Colonic mucosa (tissue), 4 donors: ENCODE data around the gene TRIM22. TPM values are rescaled to one million over a fixed set of nuclear protein-coding genes. Genes with fewer than 3 reads are reported as not detected.
"Not testable (repeated sequence)": the region's sequence is repeated elsewhere in the genome, so short reads cannot be mapped to it uniquely, and the experiment has no call there.

Experiments
- DNase-seq: peaks from one replicate; pipeline ENCODE4 v3.0.0-alpha.2; 2020
- H3K27ac ChIP-seq: fragments of 200-600 bp; one replicate; pipeline ENCODE4 v1.8.0; 2021
- H3K27me3 ChIP-seq: fragments of 200-600 bp; one replicate; pipeline ENCODE4 v1.8.0; 2021
- H3K36me3 ChIP-seq: fragments of 200-600 bp; one replicate; pipeline ENCODE4 v1.8.0; 2021
- H3K4me1 ChIP-seq: fragments of 200-600 bp; one replicate; pipeline ENCODE4 v1.8.0; 2021; ENCODE audit warnings: mild to moderate bottlenecking
- H3K4me3 ChIP-seq: fragments of 200-600 bp; one replicate; pipeline ENCODE4 v1.8.0; 2021
- H3K9ac ChIP-seq, 2 donors: one replicate each; pipeline ENCODE4 v1.7.0; 2013; ENCODE audit warnings: control low read depth in 2 of 2, low read depth in 2 of 2, low read length in 2 of 2
- H3K9me3 ChIP-seq: fragments of 200-600 bp; one replicate; pipeline ENCODE4 v1.8.0; 2021
- CTCF ChIP-seq: fragments of 200-600 bp; IDR thresholded peaks from one replicate; pipeline ENCODE4 v1.8.0; 2022; ENCODE audit warnings: antibody characterized with exemption, mild to moderate bottlenecking
- intact Hi-C: fragments of 100-400 bp; cut with DNase I; formaldehyde crosslinking; loops from one replicate; pipeline ENCODE4 v1.14.1; 2022
- total RNA-seq, 2 donors: library from RNA; stranded (reverse); fragmentation: NEBNext Ultra II Directional in 1 of 2; extraction: Animal tissue kit (Norgen Biotek cat#: 25700) in 1 of 2; gene quantifications; one replicate each; pipeline ENCODE4 v1.2.1, GENCODE V29; 2021
- donor health status: healthy.
- donor health status: DM: no; HTN: no; CAD: no.
- donor health status: DM: no; HTN: no; CAD: no.

Gene TRIM22
- total RNA-seq, 2 donors from 2014 or later, result 16.6 to 17.7 TPM

DNA sequence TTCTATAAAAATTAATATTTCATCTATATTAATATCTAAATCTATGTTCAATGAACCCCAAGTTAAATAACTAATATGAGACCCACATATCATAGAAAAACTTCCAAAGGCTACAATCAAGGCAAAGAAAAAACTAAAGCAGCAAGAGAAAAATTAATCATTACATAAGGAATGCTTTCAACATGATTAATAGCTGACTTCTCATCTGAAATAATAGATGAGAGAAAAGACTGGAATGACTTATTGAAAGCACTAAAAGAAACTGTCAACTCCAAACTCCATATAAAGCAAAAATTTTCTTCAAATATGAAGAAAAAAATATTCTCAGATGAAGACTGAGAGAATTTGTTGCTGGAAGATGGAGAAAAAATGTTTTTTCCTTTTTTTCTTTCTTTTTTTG, 17.8 kb upstream of the TRIM22 start:
- Histone ChIP-seq H3K27ac (no peak overlapping the region), H3K4me1 (no peaks in the 10 kb centered on the region), H3K27me3 (no peaks in the 10 kb centered on the region), H3K36me3 (no peaks in the 10 kb centered on the region), H3K4me3 (no peak overlapping the region), H3K9me3 (no peaks in the 10 kb centered on the region), H3K9ac (no peak overlapping the region)
- DNase-seq, result no peak
- no peak for TF ChIP-seq CTCF
- intact Hi-C loops, result no loop called here

DNA sequence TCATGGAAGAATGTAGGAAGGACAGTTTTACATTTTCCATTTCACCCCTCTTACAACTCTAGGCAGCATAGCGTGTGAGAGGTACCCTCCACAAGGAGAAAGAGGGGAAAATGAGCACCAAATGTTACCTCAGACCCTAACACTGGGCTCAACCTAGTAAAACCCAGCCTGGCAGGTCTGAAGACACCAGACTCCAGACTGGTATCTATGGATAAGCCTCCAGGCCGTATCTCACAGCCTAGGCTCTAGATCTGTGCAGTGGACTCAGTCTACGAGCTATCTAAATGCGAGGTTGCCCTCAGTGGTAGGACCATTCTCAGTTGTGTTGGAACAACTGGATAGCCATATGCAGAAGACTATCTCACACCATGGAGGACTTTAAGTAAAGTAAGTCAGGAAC, 15.2 kb upstream of the TRIM22 start:
- intact Hi-C loops, result no loop called here
- Histone ChIP-seq H3K4me1 (no peaks in the 10 kb centered on the region), H3K27ac (no peak overlapping the region), H3K9ac (no peak overlapping the region), H3K9me3 (no peaks in the 10 kb centered on the region), H3K36me3 (no peaks in the 10 kb centered on the region), H3K4me3 (no peak overlapping the region), H3K27me3 (no peaks in the 10 kb centered on the region)
- DNase-seq, result no peak
- TF ChIP-seq CTCF, result no peak

DNA sequence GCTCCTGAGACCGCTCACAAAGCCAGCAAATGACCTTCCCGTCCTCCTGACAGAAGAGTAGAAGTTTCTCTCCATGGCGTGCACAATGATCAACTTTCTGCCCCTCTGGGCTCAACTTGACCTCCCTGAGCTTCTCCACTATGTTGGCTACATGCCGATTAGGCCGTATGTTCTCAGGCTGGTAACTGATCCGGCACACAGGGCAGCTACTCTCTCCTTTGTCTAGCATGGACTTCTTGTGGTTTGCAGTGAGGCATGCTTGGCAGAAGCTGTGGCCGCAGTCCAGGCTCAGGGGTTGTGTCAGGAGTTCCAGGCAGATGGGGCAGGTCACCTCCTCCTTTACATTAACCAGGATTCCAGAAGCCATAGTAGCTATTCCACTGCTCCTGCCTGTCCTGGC, 9.8 kb upstream of the TRIM22 start:
- intact Hi-C loops, result loop anchor here (5.0 to 10.0 kb wide), 2 partner anchors 55 to 127 kb away; partner anchors contain the start of genes OR52N2 and TRIM34
- no peak for TF ChIP-seq CTCF
- Histone ChIP-seq H3K9me3 (no peaks in the 10 kb centered on the region), H3K36me3 (no peaks in the 10 kb centered on the region), H3K4me1 (no peaks in the 10 kb centered on the region), H3K9ac (no peak overlapping the region), H3K27me3 (no peaks in the 10 kb centered on the region), H3K4me3 (no peak overlapping the region), H3K27ac (no peak overlapping the region)
- DNase-seq, result no peak

- intact Hi-C loops, result loop anchor here (5.0 to 10.0 kb wide), 2 partner anchors 58 to 124 kb away; partner anchors contain the start of genes OR52N2 and TRIM34
Observed at GRCh38 chr11:5682890-5683441, 6.6 kb upstream of the TRIM22 start.

GRCh38 chr11:5683620-5684019, 6.0 kb upstream of the TRIM22 start:
- H3K27me3 ChIP-seq, H3K9me3 ChIP-seq, H3K27ac ChIP-seq, H3K4me1 ChIP-seq, H3K36me3 ChIP-seq, DNase-seq: not testable (repeated sequence)
- intact Hi-C loops, result loop anchor here (5.0 to 10.0 kb wide), 2 partner anchors 59 to 124 kb away; partner anchors contain the start of genes OR52N2 and TRIM34
- peak overlapping the region; percentile 40 for H3K4me3 ChIP-seq
- peak overlapping the region in 1 of 2 donors; percentile 84 for H3K9ac ChIP-seq

More at GRCh38 chr11:5682890-5683441, 6.6 kb upstream of the TRIM22 start:
- H3K36me3 ChIP-seq, H3K27me3 ChIP-seq, DNase-seq, H3K9me3 ChIP-seq, H3K9ac ChIP-seq, H3K27ac ChIP-seq, H3K4me1 ChIP-seq, H3K4me3 ChIP-seq: not testable (repeated sequence)

GRCh38 chr11:5684036-5684645, 5.4 kb upstream of the TRIM22 start:
- intact Hi-C loops, result loop anchor here (5.0 to 10.0 kb wide), 2 partner anchors 59 to 123 kb away; partner anchors contain the start of genes OR52N2 and TRIM34
- peak overlapping the region; percentile 17 to 84 for H3K9ac ChIP-seq
- no peaks in the 10 kb centered on the region for H3K27me3 ChIP-seq
- no peaks in the 10 kb centered on the region for H3K9me3 ChIP-seq
- no peak for TF ChIP-seq CTCF
- H3K27ac ChIP-seq, result peak overlapping the region; percentile 94
- DNase-seq, result no peak
- H3K36me3 ChIP-seq, result no peaks in the 10 kb centered on the region
- H3K4me3 ChIP-seq, result peak overlapping the region; percentile 40
- H3K4me1 ChIP-seq, result no peaks in the 10 kb centered on the region
